Activated CD8-positive, alpha-beta memory T cell treated with anti-CD3 and anti-CD28 coated beads for 36 hours (primary cell): ENCODE measurements around the gene CMTM3. TPM values are rescaled to one million over a fixed set of nuclear protein-coding genes. Genes with fewer than 3 reads are reported as not detected.
"Not testable (repeated sequence)": the region's sequence is repeated elsewhere in the genome, so short reads cannot be mapped to it uniquely, and the experiment has no call there.

Experiments used
- CTCF ChIA-PET: fragments of 350-600 bp; sonication (Branson Sonifier 250); formaldehyde crosslinking; loops from one replicate; lab custom pipeline; 2021; ENCODE audit warnings: antibody characterized with exemption; lab: Charles Lee
- POLR2A ChIA-PET: fragments of 350-600 bp; sonication (Branson Sonifier 250); formaldehyde crosslinking; loops from one replicate; lab custom pipeline; 2021; ENCODE audit warnings: antibody characterized with exemption; lab: Charles Lee
- total RNA-seq, 2 experiments: library from RNA; stranded (reverse); gene quantifications; one replicate each; pipeline ENCODE4 v1.2.3, GENCODE V29; 2021

Gene CMTM3
- total RNA-seq, 2 experiments from 2014 or later = 66.8 to 67.4 TPM

DNA sequence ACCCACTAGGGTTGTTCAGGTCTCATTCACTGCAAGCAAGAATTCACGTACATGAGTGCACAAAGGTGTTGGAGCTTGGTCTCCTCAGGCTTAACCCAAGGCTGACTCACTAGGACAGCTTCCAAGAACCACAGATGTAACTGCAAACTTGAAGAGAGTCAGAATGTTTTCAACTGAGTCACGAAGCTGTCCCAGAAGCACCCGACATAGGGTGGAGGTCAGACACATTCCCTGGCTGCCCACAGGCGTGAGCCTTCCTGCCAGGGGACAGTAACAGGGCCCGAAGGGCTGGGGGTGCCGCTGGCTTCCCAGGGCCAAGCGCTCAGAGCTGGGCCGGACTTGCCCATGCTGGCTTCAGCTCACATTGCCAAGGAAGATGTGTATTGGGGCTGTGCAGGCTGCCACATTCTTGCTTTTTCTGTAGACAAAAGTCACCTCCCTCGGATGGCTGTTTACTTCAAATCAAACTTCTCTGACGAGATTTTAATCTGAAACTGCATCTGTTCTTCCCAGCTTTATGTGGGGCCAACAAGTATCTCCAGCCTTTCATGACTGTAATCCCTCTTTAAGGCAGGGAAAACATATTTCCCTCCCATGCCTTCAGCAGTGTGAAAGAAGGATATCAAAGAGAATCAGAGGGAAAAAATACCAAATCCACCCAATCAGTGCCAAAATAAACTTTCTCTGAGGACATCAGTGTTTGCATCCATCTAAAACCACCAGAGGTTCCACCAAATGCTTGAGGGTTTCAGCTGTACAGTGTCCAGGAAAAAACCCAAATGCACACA, 14.3 kb downstream of the CMTM3 start:
- ChIA-PET POLR2A (no interaction called here), CTCF (interaction anchor here (2.3 to 3.2 kb wide), 2 partner anchors 11 to 32 kb away, joined by 6 to 12 read pairs; no protein-coding TSS in a partner anchor)

DNA sequence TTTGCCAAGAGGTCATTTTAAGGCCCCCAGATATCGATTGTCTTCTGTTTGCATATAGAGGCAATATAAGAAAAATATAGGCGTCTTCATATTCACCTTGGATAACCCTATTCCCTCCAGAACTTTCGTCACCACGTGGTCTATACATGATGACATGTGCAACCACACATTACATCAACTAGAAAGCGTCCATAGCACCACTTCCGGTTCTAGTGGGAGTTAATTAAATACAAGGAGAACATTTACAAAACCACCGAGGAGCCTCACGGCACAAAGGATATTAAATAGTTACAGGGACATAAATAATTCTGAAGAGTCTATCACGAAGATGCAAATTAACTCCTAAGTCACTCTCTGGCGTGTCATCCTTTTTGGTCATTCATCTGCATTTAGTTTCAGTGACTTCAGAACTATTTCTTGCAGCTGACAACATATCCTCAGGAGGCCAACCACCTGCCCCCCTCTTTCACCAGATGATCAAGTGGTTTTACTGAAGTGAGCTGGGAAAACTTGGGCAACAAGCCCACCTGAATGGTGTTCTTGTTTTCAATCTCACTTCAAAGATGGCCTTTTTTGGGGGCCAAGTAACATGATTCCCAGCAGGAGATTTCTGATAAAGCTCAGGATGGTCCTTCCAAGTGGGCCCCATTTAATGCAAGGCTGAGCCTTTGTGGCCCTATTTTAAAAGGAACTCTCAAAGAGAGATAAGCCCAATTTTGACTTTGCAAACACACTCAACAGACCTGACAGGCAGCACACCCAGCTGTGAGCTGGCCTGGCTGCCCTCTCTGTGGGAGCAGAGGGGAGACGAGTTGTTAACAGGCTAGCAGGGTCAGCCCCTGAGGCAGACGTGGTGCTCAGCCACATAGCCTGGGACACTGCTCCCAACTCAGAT, 15.3 kb downstream of the CMTM3 start:
- ChIA-PET CTCF (interaction anchor here (0.6 to 3.2 kb wide), 3 partner anchors 11 to 31 kb away, joined by 3 to 12 read pairs (median 7); no protein-coding TSS in a partner anchor), POLR2A (no interaction called here)

GRCh38 chr16:66620429-66620795, 15.9 kb downstream of the CMTM3 start:
- POLR2A ChIA-PET = no interaction called here

DNA sequence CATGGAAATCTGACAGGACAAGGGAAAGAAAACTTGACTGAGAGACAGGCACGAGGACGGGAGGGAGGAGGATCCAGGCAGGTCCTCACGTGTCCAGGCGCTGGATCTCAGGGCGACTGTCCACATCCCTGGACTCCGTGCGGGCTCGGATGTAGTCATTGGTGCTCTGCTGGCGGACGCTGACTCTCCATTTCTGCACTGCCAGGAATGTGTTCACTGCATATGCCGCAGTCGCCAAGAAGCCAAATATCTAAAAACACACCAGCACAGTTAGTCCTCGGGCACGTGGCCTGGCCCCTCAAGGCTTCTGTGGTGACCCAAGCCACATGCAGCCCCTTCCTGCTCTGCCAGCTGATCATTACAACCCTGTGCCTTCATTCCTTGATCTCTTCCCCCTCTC, 17.5 kb downstream of the CMTM3 start:
- POLR2A ChIA-PET = no interaction called here

More at GRCh38 chr16:66620429-66620795, 15.9 kb downstream of the CMTM3 start:
- CTCF ChIA-PET = interaction anchor here (0.6 to 1.6 kb wide), 2 partner anchors 12 to 31 kb away, joined by 3 to 7 read pairs; no protein-coding TSS in a partner anchor

GRCh38 chr16:66622863-66623262, 18.4 kb downstream of the CMTM3 start:
- ChIA-PET CTCF (interaction anchor here (2.7 kb wide), 1 partner anchor 28 kb away, joined by 10 read pairs; no protein-coding TSS in a partner anchor), POLR2A (no interaction called here)

More for the DNA sequence above, 17.5 kb downstream of the CMTM3 start:
- CTCF ChIA-PET = interaction anchor here (2.7 kb wide), 1 partner anchor 29 kb away, joined by 10 read pairs; no protein-coding TSS in a partner anchor

GRCh38 chr16:66623755-66624154, 19.3 kb downstream of the CMTM3 start:
- ChIA-PET CTCF (interaction anchor here (2.7 kb wide), 1 partner anchor 27 kb away, joined by 10 read pairs; no protein-coding TSS in a partner anchor), POLR2A (no interaction called here)

GRCh38 chr16:66627611-66628378, 23.3 kb downstream of the CMTM3 start:
- CTCF ChIA-PET, POLR2A ChIA-PET: not testable (repeated sequence)

GRCh38 chr16:66629856-66630255, 25.4 kb downstream of the CMTM3 start:
- ChIA-PET POLR2A (no interaction called here), CTCF (interaction anchor here (1.1 to 2.1 kb wide), 2 partner anchors 21 to 22 kb away, joined by 3 to 7 read pairs; no protein-coding TSS in a partner anchor)

DNA sequence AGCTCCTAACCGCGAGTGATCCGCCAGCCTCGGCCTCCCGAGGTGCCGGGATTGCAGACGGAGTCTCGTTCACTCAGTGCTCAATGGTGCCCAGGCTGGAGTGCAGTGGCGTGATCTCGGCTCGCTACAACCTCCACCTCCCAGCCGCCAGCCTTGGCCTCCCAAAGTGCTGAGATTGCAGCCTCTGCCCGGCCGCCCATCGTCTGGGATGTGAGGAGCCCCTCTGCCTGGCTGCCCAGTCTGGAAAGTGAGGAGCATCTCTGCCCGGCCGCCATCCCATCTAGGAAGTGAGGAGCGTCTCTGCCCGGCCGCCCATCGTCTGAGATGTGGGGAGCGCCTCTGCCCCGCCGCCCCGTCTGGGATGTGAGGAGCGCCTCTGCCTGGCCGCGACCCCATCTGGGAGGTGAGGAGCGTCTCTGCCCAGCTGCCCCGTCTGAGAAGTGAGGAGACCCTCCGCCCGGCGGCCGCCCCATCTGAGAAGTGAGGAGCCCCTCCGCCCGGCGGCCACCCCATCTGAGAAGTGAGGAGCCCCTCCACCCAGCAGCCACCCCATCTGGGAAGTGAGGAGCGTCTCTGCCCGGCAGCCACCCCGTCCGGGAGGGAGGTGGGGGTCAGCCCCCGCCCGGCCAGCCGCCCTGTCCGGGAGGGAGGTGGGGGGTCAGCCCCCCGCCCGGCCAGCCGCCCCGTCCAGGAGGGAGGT, 26.2 kb downstream of the CMTM3 start:
- POLR2A ChIA-PET, CTCF ChIA-PET: not testable (repeated sequence)

- CTCF ChIA-PET, POLR2A ChIA-PET: not testable (repeated sequence)
Measured at GRCh38 chr16:66631558-66631957, 27.1 kb downstream of the CMTM3 start.

DNA sequence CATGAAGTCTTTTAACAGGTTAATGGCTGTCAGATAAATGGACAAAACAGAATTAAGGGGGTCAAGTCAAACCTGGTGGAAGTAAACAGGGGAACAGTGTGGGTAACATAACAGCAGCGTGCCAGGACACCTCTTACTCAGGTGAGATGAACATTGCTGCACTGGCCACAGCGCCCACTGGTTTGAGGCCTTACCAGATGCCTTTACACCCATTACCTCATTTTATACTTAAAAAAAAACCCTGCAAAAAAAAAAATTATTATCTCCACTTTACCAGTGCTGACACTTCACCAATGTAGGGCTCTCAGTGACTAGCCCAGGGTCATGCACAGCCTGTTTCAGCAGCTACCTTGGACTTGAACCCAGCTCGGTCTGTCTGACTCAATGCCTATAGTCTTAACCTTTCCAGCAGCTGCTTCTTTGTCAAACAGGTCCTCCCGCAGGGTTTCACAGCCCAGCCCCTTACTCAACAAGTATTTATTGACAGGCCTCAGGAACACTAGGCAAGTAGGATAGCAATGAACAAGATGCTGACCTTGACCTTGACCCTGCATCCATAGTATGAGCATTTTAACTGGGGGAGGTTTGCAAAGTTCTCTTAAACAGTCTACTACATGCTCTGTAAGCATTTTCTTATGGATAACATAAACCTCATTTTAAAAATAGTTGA, 30.2 kb downstream of the CMTM3 start:
- POLR2A ChIA-PET = no interaction called here
- CTCF ChIA-PET = no interaction called here

DNA sequence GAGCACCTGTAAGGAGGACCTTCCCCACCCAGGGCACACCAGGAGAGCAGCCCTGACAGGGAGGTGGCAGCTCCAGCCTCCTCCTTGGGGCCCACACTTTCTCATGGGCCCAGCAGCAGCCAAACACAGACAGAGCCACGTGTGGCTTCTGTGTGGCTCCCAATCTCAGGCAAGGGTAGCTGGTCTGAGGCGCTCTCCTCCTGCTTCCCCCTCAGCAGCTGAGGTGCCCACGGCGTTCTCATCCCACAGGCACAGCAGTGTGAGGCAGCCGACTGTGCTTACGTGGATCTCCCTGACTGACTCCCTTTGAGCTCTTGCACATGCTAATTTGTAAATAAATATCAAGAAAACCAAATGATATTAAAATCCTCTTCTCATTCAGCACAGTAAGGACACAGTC, 30.9 kb downstream of the CMTM3 start:
- ChIA-PET POLR2A (no interaction called here), CTCF (interaction anchor here (0.6 kb wide), 1 partner anchor 15 kb away, joined by 3 read pairs; no protein-coding TSS in a partner anchor)

DNA sequence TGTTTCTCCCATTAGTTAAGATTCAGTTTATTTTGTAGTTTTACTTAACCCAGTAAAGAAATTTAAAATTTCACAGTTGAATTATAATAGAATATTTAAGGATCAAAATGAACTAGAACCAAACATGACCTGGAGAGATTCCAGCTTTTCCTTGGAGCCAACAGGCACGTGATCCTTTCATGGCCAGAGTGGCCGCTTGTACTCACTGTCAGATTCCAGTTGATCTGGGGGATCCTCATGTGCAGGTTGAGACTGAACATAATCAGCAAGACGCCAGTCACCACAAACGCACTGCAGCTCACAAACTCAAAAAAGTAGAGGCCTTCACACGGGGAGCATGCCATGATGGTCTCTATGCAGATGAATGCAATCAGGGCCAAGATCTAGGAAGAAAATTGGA, 31.7 kb downstream of the CMTM3 start:
- POLR2A ChIA-PET = no interaction called here

DNA sequence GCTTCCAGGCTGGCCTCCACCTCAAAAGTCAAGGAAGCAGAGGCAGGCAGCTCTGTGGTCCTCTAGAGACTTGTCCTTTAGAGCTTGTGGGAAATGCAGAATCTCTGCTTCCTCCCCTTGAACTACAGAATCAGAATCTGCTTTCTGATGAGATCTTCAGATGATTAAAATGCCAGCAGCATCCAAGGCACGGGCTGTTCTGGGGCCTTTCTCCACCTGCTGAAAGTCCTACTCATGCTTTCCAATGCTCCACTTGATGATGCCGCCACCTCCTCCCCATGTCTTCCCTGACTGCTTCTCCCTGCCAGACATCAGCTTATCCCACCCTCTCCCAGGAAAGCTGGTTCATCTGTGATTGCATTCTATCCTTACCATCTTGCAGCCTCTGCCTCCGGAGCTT, 33.3 kb downstream of the CMTM3 start:
- POLR2A ChIA-PET = no interaction called here
- CTCF ChIA-PET = interaction anchor here (1.6 kb wide), 1 partner anchor 13 kb away, joined by 3 read pairs; no protein-coding TSS in a partner anchor

More for the DNA sequence above, 31.7 kb downstream of the CMTM3 start:
- CTCF ChIA-PET = interaction anchor here (0.6 kb wide), 1 partner anchor 15 kb away, joined by 3 read pairs; no protein-coding TSS in a partner anchor

GRCh38 chr16:66639091-66639885, 34.8 kb downstream of the CMTM3 start:
- ChIA-PET CTCF (interaction anchor here (1.9 kb wide), 1 partner anchor 12 kb away, joined by 7 read pairs; no protein-coding TSS in a partner anchor), POLR2A (no interaction called here)

DNA sequence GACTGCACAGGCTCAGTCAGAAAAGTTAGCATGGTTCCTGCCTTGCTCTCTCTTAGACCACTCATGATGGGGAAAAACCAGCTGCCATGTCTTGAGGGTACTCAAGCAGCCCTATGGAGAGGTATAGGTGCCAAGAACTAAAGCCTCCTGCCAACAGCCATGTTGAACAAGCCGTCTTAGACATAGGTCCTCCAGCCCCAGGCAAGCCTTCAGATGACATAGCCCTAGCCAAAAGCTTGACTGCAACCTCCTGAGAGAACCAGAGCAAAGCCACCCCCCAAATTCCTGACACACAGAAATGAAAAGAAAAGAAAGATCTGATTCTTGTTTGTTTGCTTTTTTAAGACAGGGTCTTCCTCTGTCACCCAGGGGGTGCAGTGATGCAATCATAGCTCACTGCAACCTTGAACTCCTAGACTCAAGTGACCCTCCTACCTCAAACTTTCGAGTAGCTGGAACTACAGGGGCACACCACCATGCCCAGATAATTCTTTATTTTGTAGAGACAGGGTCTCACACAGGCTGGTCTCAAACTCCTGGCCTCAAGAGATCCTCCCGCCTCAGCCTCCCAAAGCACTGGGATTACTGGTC, 36.3 kb downstream of the CMTM3 start:
- ChIA-PET POLR2A (no interaction called here), CTCF (no interaction called here)
